Right forelimb (tissue), 1 donor: ENCODE results near the gene FGR.

Source experiments
- DNase-seq: peaks from one replicate; pipeline ENCODE4 v3.0.0-alpha.2; 2018

Gene FGR

DNA sequence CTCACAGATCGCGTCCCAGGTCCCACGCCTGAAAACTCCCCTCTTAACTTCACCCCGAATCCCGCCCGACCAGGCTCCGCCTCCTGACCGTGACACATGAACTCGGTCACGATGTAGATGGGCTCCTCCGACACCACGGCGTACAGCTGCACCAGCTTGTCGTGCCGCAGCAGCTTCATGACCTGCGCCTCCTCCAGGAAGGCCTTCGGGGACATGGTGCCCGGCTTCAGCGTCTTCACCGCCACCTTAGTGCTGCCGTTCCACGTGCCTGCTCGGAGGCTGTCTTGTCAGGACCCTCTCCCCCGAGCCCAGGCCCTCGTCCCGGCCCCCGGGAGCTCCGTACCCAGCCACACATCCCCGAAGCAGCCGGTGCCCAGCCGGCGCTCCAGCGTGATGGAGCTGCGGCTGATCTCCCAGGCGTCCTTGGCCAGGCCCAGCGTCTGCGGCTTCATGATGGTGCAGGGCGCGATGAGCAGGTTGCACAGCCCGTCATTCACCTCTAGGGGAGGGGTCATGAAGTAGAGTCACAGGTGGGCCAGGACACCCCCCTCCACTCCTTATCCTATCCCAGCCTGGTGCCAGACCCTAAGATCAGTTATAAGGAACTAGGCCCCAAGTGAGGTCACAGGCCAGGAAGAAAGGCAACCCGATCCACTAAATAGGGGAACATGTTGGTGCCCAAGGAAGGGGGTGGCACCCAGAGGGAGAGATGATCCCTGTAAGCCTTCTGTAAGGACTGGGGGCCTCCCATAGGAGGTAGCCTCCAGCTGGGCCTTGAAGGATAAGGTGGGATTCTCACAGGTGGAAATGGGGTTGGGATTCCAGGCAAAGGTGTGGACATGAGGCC lies 19.4 kb downstream of the FGR start:
- no peak for DNase-seq

DNA sequence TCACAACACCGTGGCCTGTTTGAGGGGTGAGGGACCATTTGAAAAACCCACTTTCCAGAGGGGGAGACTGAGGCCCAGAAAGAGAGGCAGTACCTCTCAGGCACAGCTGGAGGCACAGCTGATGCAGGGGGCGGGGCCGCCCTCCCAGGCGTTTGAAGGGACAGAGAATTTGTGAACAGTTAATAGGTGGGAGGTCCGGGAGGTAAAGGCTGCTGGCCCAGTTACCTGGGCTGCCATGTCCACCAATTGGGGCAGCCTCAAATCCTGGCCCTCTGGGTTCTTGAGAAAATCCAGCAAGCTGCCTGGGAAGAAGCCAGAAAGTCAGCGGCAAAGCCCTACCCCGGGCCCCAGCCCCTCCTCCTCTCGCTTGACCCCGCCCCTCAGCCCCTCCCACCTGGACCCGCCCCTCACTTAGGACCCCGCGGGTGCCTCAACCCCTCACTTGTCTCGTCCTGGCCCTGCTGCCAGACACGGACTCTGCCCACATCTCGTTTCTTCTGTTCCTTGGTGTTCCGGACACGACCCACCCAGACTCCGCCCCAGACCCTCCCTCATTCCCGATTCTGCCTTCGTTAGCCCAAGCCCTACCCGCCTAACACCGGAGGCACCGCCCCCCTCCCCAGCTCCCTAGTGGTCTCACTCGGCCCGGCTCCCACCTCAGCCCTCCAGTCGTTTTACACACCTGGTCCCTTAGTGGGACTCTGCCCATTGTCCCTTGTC lies 20.2 kb downstream of the FGR start:
- no peak for DNase-seq

DNA sequence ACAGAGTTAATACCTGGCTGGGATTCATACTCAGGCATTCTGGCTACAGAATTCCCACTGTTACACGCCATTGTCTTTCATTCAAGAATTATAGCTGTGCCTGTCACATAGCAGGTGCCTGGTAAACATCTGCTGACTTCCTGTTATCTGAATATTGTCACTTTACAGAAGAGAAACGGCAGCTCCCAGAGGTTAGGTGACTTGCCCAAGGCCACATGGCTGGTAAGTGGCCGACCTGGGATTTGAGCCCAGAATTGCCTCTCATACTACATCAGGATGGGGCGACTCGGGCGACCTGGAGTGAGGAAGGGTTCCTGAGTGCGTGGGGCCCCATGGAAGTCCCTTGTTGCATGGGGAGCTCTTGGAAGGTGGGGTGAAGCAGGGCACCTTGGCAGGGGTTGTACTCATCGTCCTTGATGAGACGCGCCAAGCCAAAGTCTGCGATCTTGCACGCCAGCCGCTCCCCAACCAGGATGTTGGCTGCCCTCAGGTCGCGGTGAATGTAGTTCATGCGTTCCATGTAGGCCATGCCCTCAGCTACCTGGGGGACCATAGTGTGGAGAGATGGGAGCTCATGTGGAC lies 20.9 kb downstream of the FGR start:
- no peak for DNase-seq

DNA sequence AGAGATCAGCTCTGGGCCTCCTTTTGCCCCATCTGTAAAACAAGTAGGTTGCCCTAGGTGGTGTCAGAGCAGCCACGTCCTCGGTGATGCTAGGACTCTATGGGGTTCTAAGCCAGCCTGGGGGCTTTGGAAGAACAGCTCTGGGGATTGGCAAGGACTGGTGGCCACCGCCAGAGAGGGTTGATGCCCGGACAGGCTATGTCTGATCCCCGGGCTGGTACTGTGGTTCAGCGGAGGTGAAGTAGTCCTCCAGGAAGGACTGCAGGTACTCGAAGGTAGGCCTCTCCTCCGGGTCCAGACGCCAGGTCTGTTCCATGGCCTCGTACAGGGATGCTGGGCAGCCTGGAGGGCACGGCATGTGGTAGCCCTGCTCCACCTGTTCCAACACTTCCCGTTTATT lies 22.3 kb downstream of the FGR start:
- no peak for DNase-seq

DNA sequence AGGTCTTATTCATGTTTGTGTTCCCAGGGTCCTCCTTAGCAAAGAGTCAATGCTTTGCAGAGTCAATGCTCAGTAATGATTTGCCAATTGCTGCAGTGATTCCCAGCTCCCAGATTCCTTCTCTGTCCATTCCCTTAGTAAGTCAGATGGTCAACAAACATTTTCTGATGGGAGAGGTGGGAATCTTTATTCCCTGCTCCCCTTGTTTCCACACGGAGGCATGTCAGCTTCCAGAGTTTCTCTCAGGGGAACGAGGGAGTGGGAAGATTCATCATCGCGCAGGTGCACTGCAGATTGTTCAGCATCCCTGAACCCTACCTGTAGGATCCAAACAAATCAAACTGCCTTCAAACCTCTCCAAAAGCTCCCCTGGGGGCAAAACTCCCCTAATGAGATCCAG lies 23.5 kb downstream of the FGR start:
- DNase-seq: no peak

DNA sequence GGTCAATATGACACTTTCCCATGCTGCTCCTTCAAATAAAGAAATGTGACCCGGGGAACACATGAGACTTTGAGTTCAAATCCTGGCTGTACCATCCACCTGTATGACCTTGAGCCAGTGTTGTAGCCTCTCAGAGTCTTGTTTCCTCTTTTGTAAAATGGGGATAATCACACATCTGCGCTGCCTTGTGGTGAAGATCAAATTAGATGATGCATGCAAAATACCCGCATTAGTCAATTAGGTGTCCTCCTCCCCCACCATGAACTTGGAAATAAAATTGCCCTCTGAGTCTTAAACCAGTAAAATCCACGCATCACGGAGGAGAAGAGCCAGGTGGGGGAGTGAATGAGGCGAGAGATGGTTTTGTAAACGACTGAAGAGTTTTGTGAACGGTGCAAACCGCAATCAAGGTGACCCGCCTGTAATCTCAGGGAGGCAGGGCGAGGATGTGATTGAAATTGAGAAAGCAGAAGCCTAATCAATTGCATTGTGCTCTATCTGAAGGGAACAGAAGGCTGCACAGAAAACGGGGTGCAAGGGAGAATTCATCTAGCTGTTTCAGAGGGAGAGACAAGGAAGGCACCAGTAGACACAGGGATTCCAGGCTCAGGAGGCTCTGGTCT lies 25.3 kb downstream of the FGR start:
- no peak for DNase-seq

DNA sequence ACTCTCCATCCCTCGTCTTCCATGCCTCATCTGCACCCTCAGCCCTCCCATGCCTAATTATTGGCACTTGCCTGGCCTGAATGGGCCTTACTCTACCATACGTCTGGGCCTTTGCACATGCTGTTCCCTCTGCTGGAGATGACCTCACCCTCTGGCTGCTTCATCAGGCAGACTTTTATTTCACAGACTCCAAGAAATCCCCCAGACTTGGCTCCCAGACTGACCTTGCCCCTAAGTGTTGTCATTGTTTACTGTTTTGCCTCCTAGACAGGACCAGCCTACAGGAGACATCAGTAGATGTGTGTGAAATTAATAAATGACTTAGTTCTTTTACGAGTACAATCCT lies 25.8 kb downstream of the FGR start:
- DNase-seq: no peak

DNA sequence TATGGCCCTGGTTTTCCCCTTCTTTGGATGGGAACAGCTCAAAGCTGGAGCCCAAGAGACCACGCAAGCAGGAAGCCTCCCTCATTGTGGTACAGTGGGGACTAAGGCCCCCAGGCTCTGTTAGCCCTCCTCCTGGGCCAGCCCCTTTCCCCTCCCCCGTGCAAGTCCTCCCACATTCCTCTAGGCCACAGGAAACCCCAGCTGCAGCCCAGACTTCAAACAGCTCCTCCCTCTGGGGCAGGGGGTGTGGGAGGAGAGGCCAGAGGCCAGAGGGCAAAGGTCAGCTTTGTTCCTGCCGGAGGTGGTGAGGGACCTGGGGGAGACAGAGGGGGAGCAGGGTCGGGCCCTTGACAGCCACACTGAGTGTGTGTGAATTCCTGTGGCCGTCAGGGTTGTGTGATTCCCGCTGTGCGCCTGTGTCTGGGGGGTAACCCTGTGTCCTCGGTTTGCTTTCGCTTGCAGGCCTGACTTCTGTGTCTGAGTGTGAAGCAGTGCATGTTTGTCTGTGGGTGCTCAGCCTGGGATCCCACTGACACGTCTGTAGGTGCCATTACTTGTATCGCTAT lies 27.7 kb downstream of the FGR start:
- peak; percentile 45 for DNase-seq

DNA sequence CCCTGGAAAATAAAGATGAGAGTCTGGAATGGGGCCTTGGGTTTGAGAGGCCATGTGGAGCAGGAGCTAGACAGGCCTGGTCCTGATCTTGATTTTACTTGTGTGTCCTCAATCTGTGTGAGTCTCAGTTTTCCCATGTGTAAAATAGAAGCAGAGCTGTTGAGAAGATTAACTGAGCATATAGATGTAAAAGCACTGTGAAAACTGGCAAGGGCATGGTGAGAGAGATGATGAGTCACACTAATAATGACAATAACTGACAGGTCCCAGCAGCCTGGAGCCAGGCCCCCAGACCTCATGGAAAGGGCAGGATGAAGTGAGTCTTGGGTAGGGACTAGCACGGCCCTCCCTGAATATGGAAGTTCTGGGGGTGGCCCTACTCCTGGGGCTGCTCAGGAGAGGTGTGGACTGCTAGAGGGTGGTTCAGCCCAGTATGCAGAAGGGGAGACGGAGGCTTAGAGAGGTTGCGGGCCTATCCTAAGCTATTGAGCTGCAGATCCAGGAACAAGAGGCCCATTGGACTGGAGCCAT lies 28.2 kb downstream of the FGR start:
- no peak for DNase-seq

DNA sequence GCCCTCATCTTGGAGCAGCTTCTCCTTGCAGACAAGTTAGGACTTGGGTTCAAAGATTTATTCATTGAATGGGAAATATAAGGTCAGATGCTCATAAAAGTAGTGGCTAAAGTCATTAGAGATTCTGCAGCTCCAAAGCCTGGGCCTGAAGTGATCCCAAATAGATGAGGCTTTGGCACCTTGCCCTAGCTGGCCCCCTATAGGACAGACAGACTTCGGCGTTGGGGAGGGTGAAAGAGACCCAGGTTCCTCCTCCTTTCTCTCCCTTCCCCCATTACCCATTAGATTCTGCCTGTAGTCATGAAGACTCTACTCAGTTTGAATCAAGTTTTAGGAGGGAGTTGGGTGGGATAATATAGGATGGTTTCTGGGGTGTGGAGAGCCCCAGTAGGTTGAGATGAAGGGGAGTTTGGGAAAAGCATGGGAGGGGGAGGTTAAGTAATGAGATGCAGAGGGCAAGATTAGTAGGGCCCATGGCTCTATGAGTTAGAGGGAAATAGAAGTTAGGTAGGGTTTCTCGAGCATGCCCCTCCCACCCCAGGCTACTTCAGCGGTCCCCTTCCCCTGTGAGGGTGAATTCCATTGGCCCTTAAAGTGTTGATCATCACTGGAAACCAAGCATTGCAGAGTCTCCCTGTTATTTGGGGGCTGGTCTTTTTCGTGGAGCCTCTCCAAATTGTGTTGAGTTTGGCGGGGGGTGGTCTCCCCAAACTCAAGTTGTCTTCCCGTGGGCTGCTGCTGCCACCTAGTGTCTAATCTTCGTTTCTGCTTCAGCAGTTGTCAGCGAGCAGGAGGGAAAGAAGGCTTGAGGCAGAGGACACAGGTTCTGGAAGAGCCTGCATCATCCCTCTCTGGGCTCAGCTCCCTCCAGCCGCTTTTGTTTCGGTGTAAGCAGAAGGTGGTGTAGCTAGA lies 28.9 kb downstream of the FGR start:
- peak; percentile 83 for DNase-seq

DNA sequence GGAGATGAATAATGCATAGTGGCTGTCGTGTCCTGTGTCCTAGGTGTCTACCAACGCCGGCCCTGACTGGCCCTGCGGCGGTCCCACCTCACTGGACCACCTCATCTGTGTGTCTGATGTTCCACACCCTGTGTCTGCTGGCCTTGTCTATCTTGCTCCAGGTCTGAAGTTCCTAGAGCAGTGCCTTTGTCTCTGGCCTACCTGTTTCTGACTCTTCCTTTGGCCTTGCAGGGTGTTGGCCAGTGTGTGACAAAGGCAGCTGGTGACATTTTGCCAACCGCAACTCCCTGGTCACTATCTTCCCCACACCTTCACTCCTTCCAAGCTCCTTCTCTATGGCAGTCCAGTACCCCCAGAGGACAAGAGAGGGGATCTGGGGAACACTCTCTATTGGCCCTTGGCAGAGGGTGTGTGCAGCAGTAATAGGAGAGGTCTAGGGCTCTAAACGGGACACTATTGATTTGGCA lies 29.7 kb downstream of the FGR start:
- peak; percentile 41 for DNase-seq

DNA sequence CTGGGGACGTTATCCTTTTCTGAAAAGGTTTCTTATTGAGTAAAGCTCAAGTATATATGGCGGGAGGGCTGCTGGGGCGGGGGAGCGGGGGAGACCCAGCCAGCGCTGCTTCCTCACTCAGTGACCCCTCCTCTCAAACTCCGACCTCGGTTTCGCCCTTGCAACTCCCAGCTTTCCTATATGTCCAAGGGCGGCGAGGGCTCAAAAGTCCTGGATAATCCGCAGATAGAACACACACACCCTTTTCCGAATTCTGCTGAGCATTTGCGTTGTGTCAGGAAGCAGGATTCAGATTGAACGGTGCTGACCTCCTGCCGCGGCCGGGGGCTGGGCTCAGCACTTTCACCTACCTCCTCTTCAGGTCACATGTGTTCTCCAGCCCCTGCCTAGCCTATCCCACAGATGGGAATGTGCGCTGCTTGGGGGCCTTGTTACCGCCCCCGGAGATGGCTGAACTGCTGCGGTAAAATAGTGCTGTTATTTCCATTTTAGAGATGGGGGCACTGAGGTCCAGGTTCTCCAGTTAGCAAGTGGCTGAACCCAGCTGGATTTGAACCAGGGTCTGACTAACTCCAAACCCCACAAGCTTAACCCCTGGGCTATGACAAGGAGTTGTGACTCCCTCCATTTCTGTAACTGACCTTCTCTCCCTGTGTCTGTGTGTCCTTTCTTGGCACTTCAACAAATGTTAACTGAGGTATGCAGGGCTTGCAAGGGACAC lies 30.2 kb downstream of the FGR start:
- peak; percentile 41 for DNase-seq

DNA sequence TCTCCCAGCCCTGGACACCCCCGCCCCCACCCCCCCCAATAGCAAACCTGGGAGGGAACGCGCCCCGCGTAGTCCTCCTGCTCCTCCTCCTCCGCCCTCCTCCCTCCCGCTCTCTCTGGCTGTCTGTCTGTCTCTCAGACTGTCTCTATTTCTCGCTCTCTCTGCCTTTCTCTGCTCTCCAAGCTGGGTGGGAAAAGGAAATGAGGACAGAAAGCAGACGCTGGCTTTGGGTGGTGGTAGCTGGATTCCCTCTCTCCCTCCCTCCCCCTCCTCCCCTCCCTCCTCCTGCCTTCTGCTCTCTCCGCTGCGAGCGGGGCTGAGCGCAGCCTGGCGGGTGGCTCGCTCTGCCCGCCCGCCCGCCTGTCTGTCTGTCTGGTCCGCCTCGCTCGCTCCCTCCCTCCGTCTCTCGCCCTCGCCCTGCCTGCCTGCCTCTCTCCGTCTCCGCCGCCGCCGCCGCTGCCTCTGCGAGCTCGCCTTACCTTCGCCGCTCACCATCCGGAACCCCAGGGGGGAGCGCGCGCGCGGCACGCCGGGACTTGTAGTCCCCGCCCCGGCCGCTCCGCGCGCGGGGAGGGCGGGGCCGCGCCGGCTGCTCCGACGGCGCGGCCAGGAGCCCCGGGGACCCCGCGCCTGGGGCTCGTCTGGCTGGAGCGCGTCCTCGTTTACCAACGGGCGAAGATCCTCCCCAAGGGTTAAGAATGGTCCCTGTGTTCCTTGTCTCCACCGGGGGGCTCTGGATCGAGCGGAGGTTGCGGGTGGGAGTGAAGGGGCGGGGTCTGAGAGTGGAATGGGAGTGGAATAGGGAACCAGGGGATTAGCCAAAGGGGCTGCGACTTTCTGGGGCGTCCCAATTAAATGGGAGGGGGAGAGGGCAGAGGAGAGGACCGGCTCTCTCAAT lies 31.1 kb downstream of the FGR start, which contains the start of gene AHDC1:
Gene AHDC1, minus strand, starts transcription at position 464 of the 898 bp plus-strand sequence. CDS start 52,029 bp downstream, outside the sequence.
- DNase-seq: peak; percentile 94

DNA sequence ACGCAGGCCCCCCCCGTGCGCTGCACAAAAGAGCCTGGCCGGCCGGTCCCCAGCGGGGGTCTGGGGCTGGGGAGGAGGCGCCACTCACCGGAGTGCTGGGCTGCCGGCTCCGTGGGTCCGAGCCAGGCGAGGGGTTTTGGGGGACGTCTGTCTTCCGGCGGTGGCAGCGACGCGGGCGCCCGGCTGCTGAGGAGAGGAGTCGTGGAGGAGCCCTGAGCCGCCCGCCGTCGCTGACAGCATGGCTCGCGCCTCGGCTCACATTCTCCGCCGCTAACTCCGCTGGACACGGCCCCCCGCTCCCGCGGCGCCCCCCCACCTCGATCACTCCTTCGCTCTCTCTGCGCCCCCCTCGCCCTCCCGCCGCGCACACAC lies 31.7 kb downstream of the FGR start:
- DNase-seq: no peak

DNA sequence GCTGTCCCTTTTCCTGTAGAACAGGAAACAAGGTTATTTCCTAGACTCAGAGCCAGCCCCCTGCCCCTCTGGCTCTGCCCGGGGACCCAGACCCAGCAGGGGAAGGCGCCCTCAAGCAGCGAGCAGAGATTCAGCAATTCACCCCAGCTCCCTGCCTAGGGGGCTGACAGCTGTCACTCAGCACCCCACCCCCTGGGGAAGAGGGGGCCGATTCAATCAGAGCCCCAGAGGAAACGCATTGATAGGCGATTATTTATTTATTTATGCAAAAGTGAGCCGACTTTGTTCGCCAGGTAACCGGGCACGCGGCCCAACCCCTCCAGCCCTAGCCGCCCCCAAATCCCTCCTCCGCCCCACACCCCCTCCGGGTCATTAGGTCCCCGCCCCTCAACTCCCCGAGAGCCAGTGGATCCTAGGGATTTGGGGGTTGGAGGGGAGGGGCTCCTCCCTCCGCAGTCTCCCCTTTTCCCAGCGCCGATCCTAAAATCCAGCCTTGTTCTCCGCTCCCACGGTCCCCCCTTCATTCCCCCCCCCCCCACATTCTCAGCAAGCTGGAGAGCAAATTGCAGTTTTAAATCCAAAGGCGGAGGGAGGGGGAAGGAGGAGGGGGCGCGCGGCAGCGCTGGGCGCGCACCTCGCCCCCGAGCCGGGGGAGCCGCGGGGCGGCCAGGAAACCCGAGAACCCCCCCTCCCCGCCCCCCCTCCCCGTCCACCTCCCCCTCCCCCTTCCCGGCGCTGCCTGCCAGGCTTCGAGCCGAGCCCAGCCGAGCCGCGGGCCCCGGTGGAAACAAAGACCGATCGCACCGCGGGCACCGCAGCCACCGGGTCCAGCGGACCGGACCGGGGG lies 32.3 kb downstream of the FGR start:
- peak; percentile 85 for DNase-seq

DNA sequence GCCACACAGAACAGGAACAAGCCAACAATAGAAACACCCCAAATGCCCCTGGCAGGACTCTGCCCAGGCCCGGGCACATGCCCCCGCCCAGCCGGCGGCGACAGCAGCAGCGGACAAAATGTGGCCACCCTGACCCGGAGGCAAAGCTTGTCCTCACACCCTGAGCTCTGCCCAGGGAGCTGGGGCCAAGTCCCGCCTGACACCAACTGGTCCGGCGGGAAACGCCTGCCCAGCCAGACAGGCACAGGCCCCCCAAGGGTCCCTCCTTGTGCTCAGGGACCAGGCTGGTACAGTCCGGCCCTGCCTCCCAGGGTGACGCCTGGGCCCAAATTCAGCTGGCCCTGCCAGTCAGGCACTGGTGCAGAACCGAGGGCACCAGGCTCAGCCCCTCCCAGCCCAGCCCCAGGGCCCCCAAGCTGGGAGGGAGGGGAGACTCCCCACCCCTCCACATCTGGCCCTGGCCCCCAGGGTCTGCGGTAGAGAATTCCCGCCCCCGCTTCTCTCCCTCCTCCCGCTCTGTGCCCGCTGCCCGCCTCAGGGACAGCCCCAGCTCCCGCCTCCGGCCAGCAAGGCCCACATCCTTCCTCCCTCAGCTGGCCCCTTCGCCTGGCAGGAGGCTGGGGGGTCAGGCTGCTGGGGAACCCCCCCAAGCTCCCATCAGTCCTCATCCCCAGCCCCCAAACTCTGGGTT lies 33.1 kb downstream of the FGR start:
- peak; percentile 80 for DNase-seq

DNA sequence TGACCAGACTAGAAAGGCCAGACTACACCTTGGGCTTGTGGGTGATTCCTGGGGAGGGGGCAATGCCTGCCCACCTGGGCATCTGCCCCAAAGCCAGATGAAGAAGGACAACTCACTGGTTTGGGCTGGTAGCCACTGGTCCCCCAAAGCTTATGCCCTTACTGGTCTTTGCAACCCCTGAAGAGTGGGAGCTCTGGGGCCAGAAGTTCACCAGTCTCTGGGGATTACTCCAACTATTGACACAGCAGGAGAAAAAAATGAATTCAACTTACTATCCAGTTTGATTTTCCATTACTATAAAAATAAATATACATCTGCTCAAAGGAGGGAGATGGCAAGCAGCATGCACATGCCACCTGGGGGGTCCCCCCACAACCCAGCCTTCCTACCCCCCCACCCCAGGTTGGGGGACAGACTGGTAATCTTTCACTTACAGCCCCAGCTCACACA lies 33.6 kb downstream of the FGR start:
- DNase-seq: peak; percentile 47

DNA sequence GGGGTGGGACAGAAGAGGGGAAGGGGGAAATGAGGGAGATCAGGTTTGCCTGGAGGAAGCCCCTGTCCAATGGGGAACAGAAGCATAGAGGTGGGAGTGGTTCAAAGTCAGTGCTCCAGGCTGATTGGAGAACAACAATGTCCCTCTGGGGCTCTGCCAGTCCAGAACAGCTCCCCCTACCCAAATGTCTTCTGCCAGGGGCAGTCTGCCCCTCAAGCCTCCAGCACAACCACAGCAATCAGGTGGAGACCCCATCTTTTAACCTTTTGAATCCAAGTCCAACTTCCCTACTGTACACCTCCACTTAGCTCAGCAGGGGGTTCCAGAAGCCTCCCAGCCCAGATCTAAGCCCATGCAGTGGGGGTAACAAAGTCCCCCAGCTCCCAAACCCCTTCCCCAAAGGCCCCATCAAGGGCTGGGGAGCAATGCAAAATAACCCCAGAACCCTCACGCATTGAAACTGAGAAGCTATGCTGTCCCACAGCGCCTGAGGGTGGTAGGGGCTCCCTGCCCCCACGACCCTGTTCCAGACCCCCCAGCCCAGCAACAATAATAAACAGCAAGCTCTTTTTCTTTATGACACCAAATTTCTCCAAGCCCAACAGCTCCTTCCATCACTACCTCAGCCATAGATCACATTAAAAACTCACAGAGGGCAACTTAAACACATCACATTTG lies 34.3 kb downstream of the FGR start:
- DNase-seq: no peak
